CD14-positive monocyte (primary cell): Measurements from ENCODE around the gene THY1. TPM values are rescaled to one million over a fixed set of nuclear protein-coding genes. Genes with fewer than 3 reads are reported as not detected.

ENCODE experiments used
- DNase-seq, 3 donors: peaks; one replicate each; pipeline ENCODE4 v3.0.0-alpha.2; 2011 to 2022
- H2AFZ ChIP-seq: 2 replicates; pipeline ENCODE4 v1.6.0; 2012; ENCODE audit warnings: mild to moderate bottlenecking, low read depth, low read length, inconsistent platforms; ENCODE audit not compliant: insufficient read depth, poor library complexity, severe bottlenecking
- H3K27ac ChIP-seq, 2 donors: 1 replicate in 1 of 2; 2 replicates in 1 of 2; pipeline ENCODE4 v1.5.1; 2012 to 2013; ENCODE audit warnings: low read length in 2 of 2, control low read depth in 1 of 2, inconsistent platforms in 1 of 2, low read depth in 1 of 2, mild to moderate bottlenecking in 1 of 2
- H3K27me3 ChIP-seq, 2 donors: one replicate each; pipeline versions ENCODE4 v1.6.0 to v1.6.1; 2011 to 2013; ENCODE audit warnings: low read length in 2 of 2; ENCODE audit not compliant: control insufficient read depth in 2 of 2, insufficient read depth in 2 of 2
- H3K36me3 ChIP-seq, 2 donors: replicated peaks in 1 of 2; 1 replicate in 1 of 2; 2 replicates in 1 of 2; pipeline versions ENCODE4 v1.5.1 to v1.6.1; 2012 to 2013; ENCODE audit warnings: low read length in 2 of 2, control low read depth in 1 of 2, inconsistent platforms in 1 of 2, mild to moderate bottlenecking in 1 of 2; ENCODE audit not compliant: insufficient read depth in 2 of 2, control insufficient read depth in 1 of 2
- H3K4me1 ChIP-seq, 2 donors: 1 replicate in 1 of 2; 2 replicates in 1 of 2; pipeline versions ENCODE4 v1.5.1 to v1.6.1; 2012 to 2013; ENCODE audit warnings: low read length in 2 of 2, control low read depth in 1 of 2, inconsistent platforms in 1 of 2, mild to moderate bottlenecking in 1 of 2, moderate library complexity in 1 of 2; ENCODE audit not compliant: insufficient read depth in 2 of 2, control insufficient read depth in 1 of 2
- H3K4me2 ChIP-seq: replicated peaks from 2 replicates; pipeline ENCODE3; 2012; ENCODE audit warnings: low read length, moderate library complexity, mild to moderate bottlenecking; ENCODE audit not compliant: poor library complexity, severe bottlenecking; ENCODE audit errors: extremely low read depth
- H3K4me3 ChIP-seq, 3 experiments: fragments of 200-600 bp in 1 of 3; sonication (generic) in 1 of 3; replicated peaks in 1 of 3; 1 replicate in 2 of 3; 2 replicates in 1 of 3; pipeline ENCODE4 v1.5.1; 2011 to 2013; ENCODE audit warnings: low read length in 3 of 3, mild to moderate bottlenecking in 3 of 3, control low read depth in 2 of 3, low read depth in 2 of 3, inconsistent platforms in 1 of 3, moderate library complexity in 1 of 3
- H3K79me2 ChIP-seq: 2 replicates; pipeline ENCODE4 v1.6.0; 2012; ENCODE audit warnings: mild to moderate bottlenecking, control low read depth, inconsistent platforms, low read length, moderate library complexity; ENCODE audit not compliant: insufficient read depth
- H3K9ac ChIP-seq: 2 replicates; pipeline ENCODE4 v1.6.0; 2017; ENCODE audit warnings: low read length, mild to moderate bottlenecking; ENCODE audit not compliant: insufficient read depth, poor library complexity, severe bottlenecking
- H3K9me3 ChIP-seq, 2 donors: replicated peaks in 1 of 2; 1 replicate in 1 of 2; 2 replicates in 1 of 2; pipeline versions ENCODE4 v1.5.1 to v1.6.1; 2012 to 2013; ENCODE audit warnings: low read length in 2 of 2, control low read depth in 1 of 2; ENCODE audit not compliant: control insufficient read depth in 1 of 2, insufficient read depth in 1 of 2
- H4K20me1 ChIP-seq: 2 replicates; pipeline ENCODE4 v1.6.0; 2012; ENCODE audit warnings: mild to moderate bottlenecking, low read length, control low read depth, moderate library complexity; ENCODE audit not compliant: insufficient read depth
- H3K27ac Mint-ChIP-seq, 7 donors: one replicate each; pipeline ENCODE4 v1.8.0; 2020; ENCODE audit warnings: mild to moderate bottlenecking in 7 of 7, mixed read lengths in 7 of 7, moderate library complexity in 6 of 7, inconsistent platforms in 2 of 7
- H3K27me3 Mint-ChIP-seq, 3 donors: one replicate each; pipeline ENCODE4 v1.8.0; 2021 to 2022; ENCODE audit warnings: low read depth in 3 of 3, mild to moderate bottlenecking in 3 of 3, mixed read lengths in 3 of 3, moderate library complexity in 3 of 3, inconsistent platforms in 1 of 3
- H3K36me3 Mint-ChIP-seq, 2 donors: one replicate each; pipeline ENCODE4 v1.8.0; 2020; ENCODE audit warnings: mixed read lengths in 2 of 2, inconsistent platforms in 1 of 2, mild to moderate bottlenecking in 1 of 2
- H3K4me1 Mint-ChIP-seq: one replicate; pipeline ENCODE4 v1.8.0; 2020; ENCODE audit warnings: mild to moderate bottlenecking, mixed read lengths
- H3K4me3 Mint-ChIP-seq, 2 donors: one replicate each; pipeline ENCODE4 v1.8.0; 2020; ENCODE audit warnings: mild to moderate bottlenecking in 2 of 2, mixed read lengths in 2 of 2, moderate library complexity in 1 of 2
- H3K9me3 Mint-ChIP-seq, 7 donors: one replicate each; pipeline ENCODE4 v1.8.0; 2020 to 2022; ENCODE audit warnings: mixed read lengths in 7 of 7, mild to moderate bottlenecking in 6 of 7, moderate library complexity in 6 of 7, inconsistent platforms in 2 of 7
- CTCF ChIP-seq: fragments of 200-600 bp; IDR thresholded peaks from one replicate; pipeline ENCODE4 v1.8.0; 2022; ENCODE audit warnings: antibody characterized with exemption, mild to moderate bottlenecking
- WGBS: methylation state at CpG from one replicate; pipeline ENCODE4 v1.1.5; 2013; ENCODE audit warnings: missing lambda C conversion rate; ENCODE audit not compliant: insufficient coverage; 5-methylcytosine and 5-hydroxymethylcytosine counted together
- intact Hi-C, 2 donors: fragments of 100-400 bp; cut with micrococcal nuclease; formaldehyde crosslinking; loops; one replicate each; pipeline versions ENCODE4 v1.15.0 to v1.15.1; 2023
- polyA plus RNA-seq, 3 donors: library from polyadenylated mRNA; depleted of rRNA in 1 of 3; unstranded in 2 of 3; stranded (reverse) in 1 of 3; fragments of 300-500 nt in 2 of 3; fragments of >200 nt in 1 of 3; fragmentation: Illumina TruSeq in 2 of 3; gene quantifications; 1 replicate in 2 of 3; 2 replicates in 1 of 3; pipeline ENCODE4 v1.2.3, GENCODE V29; 2012 to 2021

The THY1 gene
- polyA plus RNA-seq, 3 donors, result not detected

DNA sequence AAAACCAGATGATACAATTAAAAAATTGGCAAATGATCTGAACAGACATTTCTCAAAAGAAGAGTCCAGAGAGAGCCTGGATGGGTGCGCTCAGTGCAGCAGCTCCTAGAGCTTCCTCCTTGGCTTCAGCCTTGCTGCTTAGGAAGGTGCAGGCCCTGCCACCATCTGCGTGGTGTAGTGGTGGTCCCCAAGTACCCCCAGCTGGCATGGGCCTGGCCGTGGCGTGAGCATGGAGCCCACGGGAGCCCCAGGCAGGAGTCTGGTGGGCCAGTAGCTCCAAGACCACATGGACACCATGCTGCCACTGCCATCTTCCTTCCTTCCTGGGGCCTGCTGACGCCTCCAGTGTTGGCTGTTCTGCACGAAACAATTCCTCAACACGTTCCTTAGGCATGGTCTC, 20.5 kb downstream of the THY1 start:
- no peak overlapping the region for H3K27ac Mint-ChIP-seq
- intact Hi-C loops, result no loop called here
- Histone ChIP-seq H3K79me2 (no peaks in the 10 kb centered on the region), H2AFZ (no peak overlapping the region), H3K4me1 (no peaks in the 10 kb centered on the region), H3K4me3 (no peak overlapping the region), H3K36me3 (no peaks in the 10 kb centered on the region), H3K27me3 (no peaks in the 10 kb centered on the region), H3K4me2 (no peak overlapping the region), H3K9ac (no peak overlapping the region), H4K20me1 (no peaks in the 10 kb centered on the region), H3K9me3 (peaks cover 8 to 12% of the 10 kb centered on the region in 2 donors), H3K27ac (no peak overlapping the region)
- DNase-seq, result no peak
- H3K27me3 Mint-ChIP-seq, result peaks cover 3 to 13% (median 13%) of the 10 kb centered on the region in 3 donors
- no peak for TF ChIP-seq CTCF
- peaks cover 14 to 31% (median 28%) of the 10 kb centered on the region in 7 donors for H3K9me3 Mint-ChIP-seq
- 98% methylated on average over 6 of the region's 8 CpGs for WGBS
- H3K4me3 Mint-ChIP-seq, result no peak overlapping the region
- no peaks in the 10 kb centered on the region for H3K36me3 Mint-ChIP-seq
- no peaks in the 10 kb centered on the region for H3K4me1 Mint-ChIP-seq

DNA sequence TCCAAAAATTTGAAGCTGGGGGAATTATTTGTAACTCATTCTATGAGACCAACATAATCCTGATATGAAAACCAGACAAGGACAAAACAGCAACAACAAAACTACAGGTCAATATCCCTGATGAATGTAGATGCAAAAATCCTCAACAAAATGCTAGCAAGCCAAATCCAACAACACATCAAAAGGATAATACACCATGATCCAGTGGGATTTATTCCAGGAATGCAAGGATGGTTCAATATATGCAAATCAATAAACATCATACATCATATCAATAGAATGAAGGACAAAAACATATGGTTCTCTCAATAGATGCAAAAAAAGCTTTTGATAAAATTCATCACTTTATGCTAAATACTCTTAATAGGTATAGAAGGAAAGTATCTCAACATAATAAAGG, 22.1 kb downstream of the THY1 start:
- intact Hi-C loops, result no loop called here
- no peak overlapping the region for H2AFZ ChIP-seq
- H3K9me3 ChIP-seq, result peaks cover 12% of the 10 kb centered on the region in 2 donors
- H3K9me3 Mint-ChIP-seq, result peaks cover 14 to 37% (median 30%) of the 10 kb centered on the region in 7 donors
- no peak for TF ChIP-seq CTCF
- no peaks in the 10 kb centered on the region for H3K4me1 Mint-ChIP-seq
- H3K27ac Mint-ChIP-seq, result no peak overlapping the region
- no peak overlapping the region for H3K27ac ChIP-seq
- no peaks in the 10 kb centered on the region for H3K79me2 ChIP-seq
- no peaks in the 10 kb centered on the region for H3K36me3 Mint-ChIP-seq
- H3K27me3 Mint-ChIP-seq, result peaks cover 6 to 18% (median 13%) of the 10 kb centered on the region in 3 donors
- no peak overlapping the region for H3K4me2 ChIP-seq
- H3K9ac ChIP-seq, result no peak overlapping the region
- H4K20me1 ChIP-seq, result no peaks in the 10 kb centered on the region
- H3K4me1 ChIP-seq, result no peaks in the 10 kb centered on the region
- H3K36me3 ChIP-seq, result no peaks in the 10 kb centered on the region
- peaks cover 0 to 2% of the 10 kb centered on the region in 2 donors for H3K27me3 ChIP-seq
- DNase-seq, result no peak
- H3K4me3 Mint-ChIP-seq, result no peak overlapping the region
- no peak overlapping the region for H3K4me3 ChIP-seq
